Activated naive CD4-positive, alpha-beta T cell treated with Interleukin-2 at 50 U/mL for 16 hours (primary cell): ENCODE results near the gene DYRK1B.
"Not testable (repeated sequence)": the region's sequence is repeated elsewhere in the genome, so short reads cannot be mapped to it uniquely, and the experiment has no call there.

ENCODE experiments used
- DNase-seq: peaks from one replicate; pipeline ENCODE4 v3.0.0-alpha.2; 2020

DYRK1B gene

DNA sequence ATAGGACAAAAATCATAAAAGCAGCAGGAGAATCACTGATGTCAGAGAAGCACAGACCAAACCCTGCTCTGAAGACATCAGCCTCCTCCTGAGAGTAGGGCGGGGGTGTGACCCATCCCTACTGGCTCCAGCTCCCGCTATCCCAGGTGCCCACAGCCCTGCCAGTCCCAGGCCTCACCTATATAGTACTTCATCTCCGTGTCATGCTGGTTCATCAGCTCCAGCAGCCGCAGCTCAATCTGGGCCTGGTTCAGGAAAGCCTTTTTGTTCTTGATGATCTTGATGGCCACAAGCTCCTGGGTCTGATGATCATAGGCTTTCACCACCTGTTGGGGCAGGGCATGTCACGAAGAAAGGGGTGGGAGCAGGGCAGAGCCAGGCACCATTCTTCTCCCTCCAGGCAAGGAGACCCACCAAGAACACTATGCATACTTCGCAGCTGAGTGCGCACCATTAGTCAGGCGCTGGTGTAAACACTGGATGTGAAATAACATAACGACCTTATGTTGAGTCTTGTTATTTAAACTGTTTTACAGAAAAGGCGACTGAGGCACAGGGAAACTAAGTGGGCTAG lies 4.2 kb downstream of the DYRK1B start:
- no peak for DNase-seq

- no peak for DNase-seq
These were observed 5.3 kb downstream of the DYRK1B start for GRCh38 chr19:39828654-39829032.

DNA sequence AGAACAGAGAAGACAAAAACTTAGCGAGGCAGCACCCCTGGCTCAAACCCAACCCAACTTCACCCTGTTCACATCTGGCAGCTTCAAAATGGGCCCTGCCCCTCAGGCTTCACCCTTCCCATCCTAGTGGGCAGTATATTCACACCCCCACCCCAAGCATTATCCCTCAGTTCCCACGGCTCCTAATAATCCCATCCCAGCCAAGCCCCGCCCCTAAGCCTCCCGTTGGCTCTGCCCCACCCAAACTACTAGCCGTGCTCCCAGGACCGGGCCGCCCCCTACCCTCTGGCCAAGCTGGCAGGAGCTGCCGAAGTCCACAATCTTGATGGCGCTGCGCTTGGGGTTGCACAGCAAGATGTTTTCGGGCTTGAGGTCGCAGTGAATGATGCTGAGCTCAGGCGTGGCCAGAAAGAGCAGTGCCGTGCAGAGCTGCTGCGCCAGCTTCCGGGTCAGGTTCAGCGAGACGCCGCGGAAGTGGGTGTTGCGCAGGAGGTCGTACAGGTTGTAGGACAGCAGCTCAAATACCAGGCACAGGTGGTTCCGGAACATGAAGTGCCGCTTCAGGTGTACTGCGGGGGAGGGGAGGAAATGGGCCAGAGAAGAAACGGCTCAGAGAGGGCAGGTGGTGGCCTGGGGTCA lies 5.8 kb downstream of the DYRK1B start:
- DNase-seq = no peak

GRCh38 chr19:39827216-39827615 lies 6.7 kb downstream of the DYRK1B start:
- DNase-seq = no peak

- DNase-seq = no peak
These were observed 7.5 kb downstream of the DYRK1B start for GRCh38 chr19:39826311-39826945.

GRCh38 chr19:39825531-39826076 lies 8.4 kb downstream of the DYRK1B start:
- no peak for DNase-seq

GRCh38 chr19:39825093-39825463 lies 8.9 kb downstream of the DYRK1B start:
- no peak for DNase-seq

- DNase-seq = peak; percentile 89
These were observed 9.5 kb downstream of the DYRK1B start for GRCh38 chr19:39824143-39825092.

GRCh38 chr19:39823686-39824085 lies 10.3 kb downstream of the DYRK1B start:
- no peak for DNase-seq

GRCh38 chr19:39820696-39821095 lies 13.3 kb downstream of the DYRK1B start:
- DNase-seq = no peak

DNA sequence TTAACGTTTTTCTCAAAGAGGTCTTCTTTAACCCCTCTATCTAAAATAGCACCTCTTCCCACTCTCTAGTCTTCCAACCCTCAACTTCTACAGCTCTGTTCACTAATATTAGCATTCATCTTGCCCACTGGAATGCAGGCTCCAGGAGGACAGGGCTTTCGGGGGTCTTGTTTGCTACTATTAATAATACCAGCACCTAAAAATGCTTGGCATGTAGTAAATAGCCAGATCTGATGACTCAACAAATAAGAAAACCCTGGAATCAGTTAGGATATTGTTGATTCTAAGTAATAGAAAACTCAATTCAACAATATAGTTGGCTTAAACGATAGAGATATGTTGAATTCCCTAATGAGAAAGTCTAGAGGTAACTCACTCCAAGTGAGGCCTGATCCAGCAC lies 14.2 kb downstream of the DYRK1B start:
- DNase-seq = no peak

- DNase-seq = no peak
These were observed 15.3 kb downstream of the DYRK1B start for GRCh38 chr19:39818626-39819097.

DNA sequence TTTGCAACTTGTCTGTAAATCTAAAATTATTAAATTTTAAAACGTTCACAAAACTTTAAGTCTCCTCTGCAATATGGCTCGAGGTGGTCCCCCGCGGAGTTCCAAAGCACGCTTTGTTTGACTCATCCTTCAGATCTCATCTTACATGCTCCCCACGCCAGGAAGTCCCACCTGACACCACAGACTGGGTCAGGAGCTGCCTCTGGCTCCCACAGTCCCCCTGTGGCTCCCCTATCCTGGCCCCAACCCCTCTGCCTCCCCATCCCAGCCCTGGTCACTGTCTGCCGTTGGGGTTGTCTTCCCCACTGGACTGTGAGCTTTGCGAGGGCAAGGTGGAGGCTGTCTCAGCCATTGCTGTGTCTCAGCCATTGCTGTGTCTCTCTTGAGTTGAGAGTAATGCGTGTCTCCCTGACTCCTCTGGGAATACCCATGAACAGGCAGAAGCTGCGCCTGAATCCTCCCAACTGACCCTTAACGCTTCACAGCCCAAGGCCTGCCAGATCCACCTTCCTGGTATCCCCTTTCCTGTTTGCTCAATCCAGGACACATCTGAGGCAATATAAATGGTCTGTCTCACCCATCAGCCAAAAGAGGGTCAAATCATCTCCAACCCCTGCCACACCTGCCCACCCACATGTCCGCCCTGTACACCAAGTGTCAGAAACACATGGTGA lies 15.9 kb downstream of the DYRK1B start:
- no peak for DNase-seq

DNA sequence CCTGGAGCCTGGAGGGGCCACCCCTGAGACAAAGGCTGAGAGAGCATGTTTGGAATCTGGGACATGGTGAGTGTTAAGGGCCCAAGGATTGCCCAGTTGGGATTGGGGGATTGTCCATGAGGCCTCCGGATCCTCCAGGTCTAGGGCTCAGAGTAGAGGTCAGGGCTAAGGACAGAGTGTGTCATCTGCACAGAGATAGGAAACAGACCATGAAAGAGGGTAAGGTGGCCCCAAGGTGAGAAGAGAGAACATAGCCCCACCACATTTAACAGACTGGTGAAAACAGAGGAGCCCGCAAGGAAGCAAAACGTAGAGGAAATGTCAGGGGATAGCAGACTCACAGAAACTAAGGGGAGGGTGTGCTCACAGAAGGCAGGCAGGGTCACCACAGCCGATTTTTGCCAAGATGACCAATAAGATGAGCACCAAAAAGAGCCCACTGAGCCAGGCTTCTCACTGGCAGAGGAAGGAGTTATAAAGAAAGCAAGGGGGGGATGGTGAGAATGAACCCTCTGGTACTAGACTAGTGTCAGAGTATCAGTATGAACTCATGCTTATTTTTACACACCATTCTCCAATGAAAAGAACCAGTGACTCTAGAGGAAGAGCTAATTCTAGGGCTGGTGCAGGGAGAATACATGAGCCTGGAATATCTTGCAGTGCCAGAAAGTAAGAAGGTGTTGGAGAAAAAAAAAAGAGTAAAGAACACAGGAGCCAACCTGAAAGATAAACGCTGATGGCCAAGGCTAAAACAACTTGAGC lies 17.5 kb downstream of the DYRK1B start:
- DNase-seq = no peak

DNA sequence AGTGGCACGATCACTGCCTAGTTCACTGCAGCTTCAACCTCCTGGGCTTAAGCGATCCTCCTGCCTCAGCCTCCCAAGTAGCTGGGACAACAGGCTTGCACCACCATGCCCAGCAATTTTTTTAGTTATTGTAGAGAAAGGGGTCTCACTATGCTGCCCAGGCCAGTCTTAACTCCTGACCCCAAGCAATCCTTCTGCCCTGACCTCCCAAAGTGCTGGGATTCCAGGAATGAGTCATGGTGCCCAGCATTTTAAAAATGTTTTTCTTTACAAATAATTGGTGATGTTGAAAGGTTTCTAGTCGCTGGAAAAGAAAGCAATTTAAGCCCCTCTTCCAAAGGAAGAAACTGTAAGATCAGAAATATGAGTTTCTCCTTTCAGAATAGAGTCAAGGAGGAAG lies 19.4 kb downstream of the DYRK1B start:
- no peak for DNase-seq

DNA sequence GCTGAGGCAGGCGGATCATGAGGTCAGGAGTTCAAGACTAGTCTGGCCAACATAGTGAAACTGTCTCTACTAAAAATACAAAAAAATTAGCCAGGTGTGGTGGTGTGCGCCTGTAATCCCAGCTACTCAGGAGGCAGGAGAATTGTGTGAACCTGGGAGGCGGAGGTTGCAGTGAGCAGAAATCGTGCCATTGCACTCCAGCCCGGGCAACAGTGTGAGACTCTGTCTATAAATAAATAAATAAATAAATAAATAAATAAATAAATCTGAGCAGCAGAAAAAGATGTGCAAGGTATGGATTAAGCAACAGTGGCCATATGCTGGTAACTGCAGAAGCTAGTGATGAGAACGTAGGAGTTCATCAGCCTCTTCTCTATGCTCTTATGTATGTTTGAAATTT lies 19.9 kb downstream of the DYRK1B start:
- DNase-seq = not testable (repeated sequence)

- no peak for DNase-seq
These were observed 20.5 kb downstream of the DYRK1B start for GRCh38 chr19:39813264-39813993.

DNA sequence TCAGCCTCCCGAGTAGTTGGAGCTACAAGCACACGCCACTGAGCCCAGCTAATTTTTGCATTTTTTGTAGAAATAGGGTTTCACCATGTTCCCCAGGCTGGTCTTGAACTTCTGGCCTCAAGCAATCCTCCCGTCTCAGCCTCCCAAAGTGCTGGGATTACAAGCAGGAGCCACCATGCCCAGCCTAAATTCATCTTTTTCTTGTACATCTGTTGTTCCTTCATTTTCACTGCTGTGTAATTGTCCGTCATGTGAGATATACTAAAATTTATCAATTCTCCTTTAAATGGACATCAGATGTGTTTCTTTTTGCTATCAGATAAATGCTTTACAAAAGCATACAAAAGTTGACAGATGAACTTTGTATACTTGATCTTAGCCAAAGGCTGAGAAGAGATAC lies 22.9 kb downstream of the DYRK1B start:
- no peak for DNase-seq

DNA sequence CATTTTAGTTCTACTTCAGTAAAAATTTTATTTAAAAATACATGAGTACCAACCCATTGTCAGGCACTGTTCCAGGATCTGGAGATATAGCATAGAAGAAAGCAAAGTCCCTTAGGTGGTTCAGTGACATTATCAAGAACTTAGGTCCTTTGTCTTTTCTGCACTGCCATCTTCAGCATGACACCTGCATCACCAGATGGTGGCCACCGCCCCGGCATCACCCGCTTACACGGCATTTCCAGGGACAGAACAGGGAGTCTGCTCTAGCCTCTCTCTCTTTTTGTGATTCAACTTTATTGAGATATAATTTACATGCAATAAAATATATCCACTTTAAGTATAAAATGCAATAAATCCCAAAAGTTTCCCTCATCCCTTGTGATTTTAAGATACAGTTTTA lies 23.5 kb downstream of the DYRK1B start:
- DNase-seq = no peak

DNA sequence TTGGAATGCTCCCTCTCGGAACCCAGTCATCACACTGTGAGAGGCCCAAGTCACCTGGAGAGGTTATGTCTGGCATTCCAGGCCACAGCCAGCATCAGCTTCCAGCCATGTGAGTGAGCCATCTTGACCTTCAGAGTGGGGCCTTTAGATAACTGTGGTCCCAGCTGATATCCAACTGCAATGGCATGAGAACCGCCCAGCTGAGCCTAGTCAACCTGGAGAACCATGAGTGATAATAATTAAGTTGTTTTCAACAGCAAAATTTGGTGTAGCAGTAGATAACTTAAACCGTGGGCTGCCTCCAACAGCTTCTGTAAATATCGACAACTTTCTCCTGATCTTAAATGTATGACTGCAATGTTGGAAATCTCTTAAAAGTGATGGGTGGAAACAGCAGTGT lies 24.6 kb downstream of the DYRK1B start:
- DNase-seq = no peak

- not testable (repeated sequence) for DNase-seq
These were observed 25.3 kb downstream of the DYRK1B start for GRCh38 chr19:39808688-39809087.
